ENCODE data around the gene SUSD5. TPM values are rescaled to one million over a fixed set of nuclear protein-coding genes. Genes with fewer than 3 reads are reported as not detected.

The SUSD5 gene
- total RNA-seq, 3 donors from 2014 or later, result 0.66 to 4.2 (median 3.8) TPM

DNA sequence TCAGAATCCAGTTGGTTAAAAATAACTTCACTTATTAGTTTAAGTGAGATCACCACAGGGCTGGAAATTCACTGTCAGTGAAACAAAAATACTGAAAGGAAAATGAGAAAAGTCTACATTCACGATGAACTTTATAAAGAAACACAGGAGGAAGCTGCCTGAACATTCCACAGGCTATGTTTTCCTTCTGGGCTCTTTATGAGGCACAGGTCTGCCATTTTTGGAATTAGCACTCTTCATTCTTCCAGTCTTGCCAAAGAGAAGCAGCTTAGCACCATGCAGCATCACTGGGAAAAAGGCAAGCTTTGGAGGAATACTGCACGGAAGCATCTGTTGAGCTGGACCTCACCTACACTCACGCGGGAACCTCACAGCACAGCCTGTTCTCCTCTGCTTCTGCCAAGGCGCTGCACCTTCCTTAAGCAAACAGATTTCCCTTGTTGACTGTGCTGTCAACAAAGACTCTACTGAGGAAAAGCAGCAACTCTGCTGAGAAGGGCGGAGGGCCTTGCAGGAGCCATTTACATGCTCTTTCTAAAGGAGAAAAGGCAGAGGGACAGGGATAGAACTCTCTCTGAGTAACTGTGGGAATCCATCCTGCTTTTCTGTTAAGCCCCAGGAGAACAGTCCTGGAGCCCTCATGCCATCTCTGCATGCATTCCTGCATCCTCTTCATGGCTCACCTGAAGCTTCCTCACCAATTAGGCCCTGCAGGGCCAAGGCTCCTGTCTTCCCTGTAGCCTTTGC is 15.7 kb downstream of the SUSD5 start:
- H3K4me1 ChIP-seq, result no peaks in the 10 kb centered on the region
- H3K27ac ChIP-seq, result no peak overlapping the region
- no peaks in the 10 kb centered on the region for H3K27me3 ChIP-seq
- H3K9me3 ChIP-seq, result no peaks in the 10 kb centered on the region
- intact Hi-C loops (cut with DNase I; ENCODE audit: low total_unique reads), result no loop called here
- peak in 1 of 2 donors; percentile 57 for DNase-seq (ENCODE audit: low spot score in 2 of 2)
- H3K4me3 ChIP-seq, result no peak overlapping the region
- TF ChIP-seq, protein P1, sequence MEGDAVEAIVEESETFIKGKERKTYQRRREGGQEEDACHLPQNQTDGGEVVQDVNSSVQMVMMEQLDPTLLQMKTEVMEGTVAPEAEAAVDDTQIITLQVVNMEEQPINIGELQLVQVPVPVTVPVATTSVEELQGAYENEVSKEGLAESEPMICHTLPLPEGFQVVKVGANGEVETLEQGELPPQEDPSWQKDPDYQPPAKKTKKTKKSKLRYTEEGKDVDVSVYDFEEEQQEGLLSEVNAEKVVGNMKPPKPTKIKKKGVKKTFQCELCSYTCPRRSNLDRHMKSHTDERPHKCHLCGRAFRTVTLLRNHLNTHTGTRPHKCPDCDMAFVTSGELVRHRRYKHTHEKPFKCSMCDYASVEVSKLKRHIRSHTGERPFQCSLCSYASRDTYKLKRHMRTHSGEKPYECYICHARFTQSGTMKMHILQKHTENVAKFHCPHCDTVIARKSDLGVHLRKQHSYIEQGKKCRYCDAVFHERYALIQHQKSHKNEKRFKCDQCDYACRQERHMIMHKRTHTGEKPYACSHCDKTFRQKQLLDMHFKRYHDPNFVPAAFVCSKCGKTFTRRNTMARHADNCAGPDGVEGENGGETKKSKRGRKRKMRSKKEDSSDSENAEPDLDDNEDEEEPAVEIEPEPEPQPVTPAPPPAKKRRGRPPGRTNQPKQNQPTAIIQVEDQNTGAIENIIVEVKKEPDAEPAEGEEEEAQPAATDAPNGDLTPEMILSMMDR (IDR thresholded peaks at IDR 0.05), result no peak
- TF ChIP-seq POLR2A (IDR thresholded peaks at IDR 0.05) (no peak), POLR2AphosphoS5 (IDR thresholded peaks at IDR 0.05) (no peak)
- H3K36me3 ChIP-seq, result no peaks in the 10 kb centered on the region

DNA sequence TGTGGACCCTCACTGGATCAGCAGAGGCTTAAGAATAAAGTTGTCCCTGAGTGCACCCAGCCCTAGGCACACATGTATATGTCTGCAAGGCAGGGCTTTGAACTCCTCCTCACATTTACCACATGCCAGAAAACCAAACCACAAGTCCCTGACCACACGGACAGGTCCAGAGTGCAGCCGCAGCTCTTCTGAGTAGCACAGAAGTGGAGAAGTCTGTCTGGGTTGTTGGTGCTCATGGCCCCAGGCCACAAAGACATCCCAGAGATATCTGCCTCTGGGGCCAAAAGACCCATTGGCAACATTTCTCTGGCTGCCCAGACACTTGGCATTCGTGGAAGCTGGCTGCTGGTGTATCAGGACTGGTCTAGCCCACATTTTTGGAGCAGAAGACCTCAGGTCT is 17.4 kb downstream of the SUSD5 start:
- H3K9me3 ChIP-seq, result no peaks in the 10 kb centered on the region

DNA sequence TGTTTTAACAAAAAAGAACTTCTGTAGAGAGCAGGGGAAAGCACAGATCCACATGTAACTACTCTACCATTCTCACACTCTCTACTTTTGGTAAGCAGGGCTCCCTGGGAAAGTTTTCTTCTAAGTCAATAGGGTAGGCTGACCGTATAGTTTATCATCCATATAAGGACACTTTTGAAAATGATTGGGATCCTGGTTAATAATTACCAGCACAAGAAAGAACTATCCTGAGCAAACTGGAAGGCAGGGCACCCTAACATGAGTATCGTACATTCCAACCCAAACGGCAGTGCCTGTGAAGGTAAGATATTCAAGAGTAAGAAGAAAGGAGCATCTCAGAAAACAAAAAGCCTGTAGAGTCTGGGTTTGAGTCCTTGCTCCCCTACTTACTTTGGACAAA is 22.1 kb downstream of the SUSD5 start:
- Histone ChIP-seq H3K9me3 (no peaks in the 10 kb centered on the region), H3K4me3 (no peak overlapping the region), H3K36me3 (no peaks in the 10 kb centered on the region), H3K27ac (no peak overlapping the region), H3K4me1 (no peaks in the 10 kb centered on the region), H3K27me3 (no peaks in the 10 kb centered on the region)
- intact Hi-C loops (cut with DNase I; ENCODE audit: low total_unique reads), result no loop called here
- TF ChIP-seq, protein P1 (IDR thresholded peaks at IDR 0.05), result no peak
- TF ChIP-seq POLR2A (IDR thresholded peaks at IDR 0.05) (no peak), POLR2AphosphoS5 (IDR thresholded peaks at IDR 0.05) (no peak)
- DNase-seq (ENCODE audit: low spot score in 2 of 2), result no peak

More for the DNA sequence above, 17.4 kb downstream of the SUSD5 start:
- no peaks in the 10 kb centered on the region for H3K4me1 ChIP-seq
- TF ChIP-seq, protein P1 (IDR thresholded peaks at IDR 0.05), result no peak
- TF ChIP-seq POLR2AphosphoS5 (IDR thresholded peaks at IDR 0.05), result no peak
- no peak for TF ChIP-seq POLR2A (IDR thresholded peaks at IDR 0.05)
- H3K4me3 ChIP-seq, result no peak overlapping the region
- no peak overlapping the region for H3K27ac ChIP-seq
- intact Hi-C loops (cut with DNase I; ENCODE audit: low total_unique reads), result no loop called here
- no peaks in the 10 kb centered on the region for H3K27me3 ChIP-seq
- DNase-seq (ENCODE audit: low spot score in 2 of 2), result no peak
- H3K36me3 ChIP-seq, result no peaks in the 10 kb centered on the region

DNA sequence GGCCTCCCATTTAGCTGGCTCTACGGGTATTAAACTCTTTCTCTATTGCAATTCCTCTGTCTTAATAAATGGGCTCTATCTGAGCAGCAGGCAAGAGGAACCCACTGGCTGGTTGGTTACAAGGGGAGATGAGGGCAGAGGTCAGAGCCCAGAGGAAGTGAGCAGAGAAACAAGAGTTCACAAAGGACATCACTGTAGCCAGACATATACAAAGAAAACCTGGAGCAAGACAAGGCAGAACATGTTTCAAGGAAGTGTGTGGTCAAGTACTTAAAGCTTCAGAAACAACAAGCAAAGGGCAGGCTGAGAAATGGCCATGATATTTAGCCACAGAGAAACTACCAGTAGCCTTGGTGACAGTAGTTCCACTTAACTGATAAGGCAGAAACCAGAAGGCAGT is 24.3 kb downstream of the SUSD5 start:
- no peaks in the 10 kb centered on the region for H3K4me1 ChIP-seq
- no peaks in the 10 kb centered on the region for H3K9me3 ChIP-seq
- H3K27ac ChIP-seq, result no peak overlapping the region
- no peak for DNase-seq (ENCODE audit: low spot score in 2 of 2)
- H3K36me3 ChIP-seq, result no peaks in the 10 kb centered on the region
- intact Hi-C loops (cut with DNase I; ENCODE audit: low total_unique reads), result no loop called here
- no peaks in the 10 kb centered on the region for H3K27me3 ChIP-seq
- TF ChIP-seq, protein P1 (IDR thresholded peaks at IDR 0.05), result no peak
- TF ChIP-seq POLR2A (IDR thresholded peaks at IDR 0.05) (no peak), POLR2AphosphoS5 (IDR thresholded peaks at IDR 0.05) (no peak)
- no peak overlapping the region for H3K4me3 ChIP-seq

DNA sequence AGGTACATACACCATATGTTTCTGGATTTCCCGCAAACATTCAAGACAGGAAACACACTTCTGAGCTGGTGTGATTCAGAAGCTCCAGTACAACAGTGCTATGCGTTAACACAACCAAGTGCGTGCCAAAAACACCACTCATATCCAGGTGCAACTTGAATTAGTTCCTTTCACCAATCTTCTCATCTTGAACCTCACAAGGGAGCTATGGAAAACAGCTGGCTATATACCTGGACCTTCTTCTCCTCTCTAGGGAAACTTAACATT is 31.3 kb downstream of the SUSD5 start:
- Histone ChIP-seq H3K4me3 (no peak overlapping the region), H3K9me3 (no peaks in the 10 kb centered on the region), H3K27me3 (no peaks in the 10 kb centered on the region), H3K36me3 (no peaks in the 10 kb centered on the region), H3K4me1 (no peaks in the 10 kb centered on the region), H3K27ac (no peak overlapping the region)
- no peak for DNase-seq (ENCODE audit: low spot score in 2 of 2)
- intact Hi-C loops (cut with DNase I; ENCODE audit: low total_unique reads), result no loop called here
- TF ChIP-seq, protein P1 (IDR thresholded peaks at IDR 0.05), result no peak

Measured in breast epithelium (tissue), 4 donors.